Progenitor cell of endocrine pancreas (in vitro differentiated cells): Measurements from ENCODE around the gene CYP4F22. TPM values are rescaled to one million over a fixed set of nuclear protein-coding genes. Genes with fewer than 3 reads are reported as not detected.

Experiments used
- DNase-seq: peaks from one replicate; pipeline ENCODE4 v3.0.0; 2021; ENCODE audit warnings: low spot score; ENCODE audit not compliant: unreplicated experiment
- H3K27ac Mint-ChIP-seq: 2 replicates; pipeline ENCODE4 v1.8.0; 2021; ENCODE audit warnings: mild to moderate bottlenecking, moderate library complexity, mixed read lengths
- H3K27me3 Mint-ChIP-seq: 2 replicates; pipeline ENCODE4 v1.8.0; 2021; ENCODE audit warnings: mixed read lengths
- H3K36me3 Mint-ChIP-seq: 2 replicates; pipeline ENCODE4 v1.8.0; 2022; ENCODE audit warnings: mixed read lengths; ENCODE audit not compliant: insufficient read depth
- H3K4me1 Mint-ChIP-seq: 2 replicates; pipeline ENCODE4 v1.8.0; 2021; ENCODE audit warnings: low read depth, mixed read lengths
- H3K4me3 Mint-ChIP-seq: 2 replicates; pipeline ENCODE4 v1.8.0; 2021; ENCODE audit warnings: low read depth, mild to moderate bottlenecking, moderate library complexity, mixed read lengths
- H3K9me3 Mint-ChIP-seq: 2 replicates; pipeline ENCODE4 v1.8.0; 2021; ENCODE audit warnings: low read depth, mixed read lengths
- total RNA-seq: library from RNA; stranded (reverse); gene quantifications from 2 replicates; pipeline ENCODE4 v1.2.1, GENCODE V29; 2021
- TF ChIP-seq, protein P1 (sequence below): fragments of 200-600 bp; sonication (generic); IDR thresholded peaks from one replicate; pipeline ENCODE4 v1.5.0; 2021; ENCODE audit warnings: antibody characterized with exemption, mild to moderate bottlenecking; ENCODE audit not compliant: unreplicated experiment

Gene CYP4F22
- total RNA-seq, 1 donor from 2014 or later: not detected

DNA sequence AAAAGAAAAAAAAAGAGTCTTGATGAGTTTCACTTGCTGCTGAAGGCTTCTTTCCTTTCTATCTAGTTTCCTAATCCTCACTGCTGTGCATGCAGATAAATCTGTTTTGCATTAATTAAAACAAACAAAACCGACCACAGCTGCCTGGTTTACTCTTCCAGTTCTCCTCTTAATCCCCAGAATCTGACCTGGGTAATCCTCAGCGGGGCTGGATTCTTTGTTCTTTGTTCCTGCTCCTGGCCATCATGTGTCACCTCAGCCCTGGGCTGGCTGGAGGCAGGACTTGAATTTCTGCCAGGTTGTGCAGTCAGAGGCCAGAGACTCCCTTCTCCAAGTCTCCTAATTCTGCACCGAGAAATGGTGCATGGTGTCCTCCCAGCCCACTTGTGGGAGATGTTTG lies 54.5 kb downstream of the CYP4F22 start:
- Mint-ChIP-seq H3K27ac (no peak overlapping the region), H3K36me3 (peaks cover 2% of the 10 kb centered on the region), H3K4me3 (no peak overlapping the region), H3K9me3 (peaks cover 31% of the 10 kb centered on the region), H3K4me1 (no peaks in the 10 kb centered on the region), H3K27me3 (no peaks in the 10 kb centered on the region)
- TF ChIP-seq, protein P1, sequence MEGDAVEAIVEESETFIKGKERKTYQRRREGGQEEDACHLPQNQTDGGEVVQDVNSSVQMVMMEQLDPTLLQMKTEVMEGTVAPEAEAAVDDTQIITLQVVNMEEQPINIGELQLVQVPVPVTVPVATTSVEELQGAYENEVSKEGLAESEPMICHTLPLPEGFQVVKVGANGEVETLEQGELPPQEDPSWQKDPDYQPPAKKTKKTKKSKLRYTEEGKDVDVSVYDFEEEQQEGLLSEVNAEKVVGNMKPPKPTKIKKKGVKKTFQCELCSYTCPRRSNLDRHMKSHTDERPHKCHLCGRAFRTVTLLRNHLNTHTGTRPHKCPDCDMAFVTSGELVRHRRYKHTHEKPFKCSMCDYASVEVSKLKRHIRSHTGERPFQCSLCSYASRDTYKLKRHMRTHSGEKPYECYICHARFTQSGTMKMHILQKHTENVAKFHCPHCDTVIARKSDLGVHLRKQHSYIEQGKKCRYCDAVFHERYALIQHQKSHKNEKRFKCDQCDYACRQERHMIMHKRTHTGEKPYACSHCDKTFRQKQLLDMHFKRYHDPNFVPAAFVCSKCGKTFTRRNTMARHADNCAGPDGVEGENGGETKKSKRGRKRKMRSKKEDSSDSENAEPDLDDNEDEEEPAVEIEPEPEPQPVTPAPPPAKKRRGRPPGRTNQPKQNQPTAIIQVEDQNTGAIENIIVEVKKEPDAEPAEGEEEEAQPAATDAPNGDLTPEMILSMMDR: no peak
- DNase-seq: no peak

DNA sequence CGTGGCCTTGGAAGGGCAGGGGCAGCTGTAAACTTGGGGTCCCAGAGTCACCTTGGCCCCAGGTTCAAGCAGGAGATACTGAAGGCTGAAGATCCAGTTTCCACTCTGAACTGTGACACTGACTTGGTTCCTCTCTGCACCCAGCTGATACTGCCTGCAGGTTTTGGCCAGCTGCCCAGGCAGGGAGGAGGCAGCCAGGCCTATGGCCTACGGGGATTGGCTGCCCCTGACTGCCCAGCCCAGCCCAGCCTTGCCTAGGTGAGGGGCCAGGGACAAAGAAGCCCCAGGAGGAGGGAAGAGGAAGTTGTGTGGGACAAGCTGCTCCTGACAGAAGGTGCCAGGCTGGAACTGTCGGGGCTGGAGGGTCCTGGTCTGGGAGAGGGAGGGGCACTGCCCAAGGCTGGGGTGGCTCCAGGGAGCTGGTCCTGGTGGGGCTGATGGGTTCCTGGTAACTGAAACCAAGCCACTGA lies 55.0 kb downstream of the CYP4F22 start:
- TF ChIP-seq, protein P1: no peak
- Mint-ChIP-seq H3K27ac (no peak overlapping the region), H3K27me3 (no peaks in the 10 kb centered on the region), H3K36me3 (peaks cover 2% of the 10 kb centered on the region), H3K4me1 (no peaks in the 10 kb centered on the region), H3K9me3 (peaks cover 34% of the 10 kb centered on the region), H3K4me3 (no peak overlapping the region)
- DNase-seq: no peak

DNA sequence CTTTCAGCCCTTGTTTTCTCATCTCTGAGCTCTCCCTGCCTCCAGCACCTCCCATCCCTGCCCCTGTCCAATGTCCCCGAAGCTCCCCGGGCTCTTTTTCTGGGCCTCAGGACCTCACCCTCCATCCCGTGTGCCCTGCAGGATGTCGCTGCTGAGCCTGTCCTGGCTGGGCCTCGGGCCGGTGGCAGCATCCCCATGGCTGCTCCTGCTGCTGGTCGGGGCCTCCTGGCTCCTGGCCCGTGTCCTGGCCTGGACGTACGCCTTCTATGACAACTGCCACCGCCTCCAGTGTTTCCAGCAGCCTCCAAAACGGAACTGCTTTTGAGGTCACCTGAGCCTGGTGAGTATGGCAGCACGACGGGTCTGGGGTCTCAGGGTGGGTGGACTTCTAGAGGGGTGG lies 55.6 kb downstream of the CYP4F22 start:
- Mint-ChIP-seq H3K4me3 (no peak overlapping the region), H3K27me3 (no peaks in the 10 kb centered on the region), H3K27ac (peak overlapping the region; percentile 52), H3K4me1 (no peaks in the 10 kb centered on the region), H3K36me3 (peaks cover 2% of the 10 kb centered on the region), H3K9me3 (peaks cover 36% of the 10 kb centered on the region)
- TF ChIP-seq, protein P1: no peak
- DNase-seq: no peak

DNA sequence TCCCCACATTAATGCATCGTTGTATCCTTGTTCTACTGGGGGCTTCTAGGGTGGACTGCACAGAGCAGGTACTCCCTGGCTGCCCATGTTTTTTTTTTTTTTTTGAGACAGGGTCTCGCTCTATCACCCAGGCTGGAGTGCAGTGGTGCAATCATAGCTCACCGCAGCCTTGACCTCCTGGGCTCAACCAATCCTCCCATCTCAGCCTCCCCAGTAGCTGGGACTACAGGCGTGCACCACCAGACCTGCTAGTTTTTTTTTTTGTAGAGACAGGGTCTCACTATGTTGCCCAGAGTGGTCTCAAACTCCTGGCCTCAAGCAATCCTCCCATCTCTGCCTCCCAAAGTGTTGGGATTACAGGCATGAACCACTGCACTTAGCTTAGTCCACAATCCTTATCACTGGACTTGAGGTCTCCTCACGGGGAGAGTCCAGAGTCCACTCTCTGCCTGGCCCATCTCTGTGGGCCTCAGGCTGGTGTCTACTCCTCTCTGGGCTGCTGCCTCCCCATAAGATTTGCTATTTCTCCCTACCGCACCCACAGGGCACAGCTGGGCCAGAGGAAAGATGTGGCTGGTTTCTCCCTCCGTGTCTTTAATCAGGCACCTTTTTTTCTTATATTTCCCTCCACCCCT lies 56.3 kb downstream of the CYP4F22 start:
- no peak for DNase-seq
- TF ChIP-seq, protein P1: no peak
- Mint-ChIP-seq H3K9me3 (peaks cover 41% of the 10 kb centered on the region), H3K27me3 (no peaks in the 10 kb centered on the region), H3K4me1 (no peaks in the 10 kb centered on the region), H3K36me3 (peaks cover 2% of the 10 kb centered on the region), H3K27ac (no peak overlapping the region), H3K4me3 (no peak overlapping the region)

DNA sequence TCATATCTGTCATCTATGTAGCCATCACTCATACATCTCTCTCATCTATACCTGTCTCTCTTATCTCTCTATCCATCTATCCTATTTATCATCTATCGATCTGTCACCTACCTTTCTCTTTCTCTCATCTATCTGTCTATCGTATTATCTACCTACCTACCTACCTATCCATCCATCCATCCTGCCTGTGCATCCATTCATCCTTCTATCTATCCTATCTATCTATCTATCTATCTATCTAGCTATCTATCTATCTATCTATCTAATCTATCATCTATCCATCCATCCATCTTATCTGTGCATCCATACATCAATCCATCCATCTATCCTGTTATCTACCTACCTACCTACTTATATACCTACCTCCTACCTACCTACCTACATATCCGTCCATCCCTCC lies 62.1 kb downstream of the CYP4F22 start:
- no peak for DNase-seq
- Mint-ChIP-seq H3K9me3 (peaks cover 61% of the 10 kb centered on the region), H3K4me3 (no peak overlapping the region), H3K4me1 (no peaks in the 10 kb centered on the region), H3K27ac (no peak overlapping the region), H3K36me3 (peaks cover 2% of the 10 kb centered on the region), H3K27me3 (no peaks in the 10 kb centered on the region)
- TF ChIP-seq, protein P1: no peak
